Measurements from ENCODE around the gene CKS2.

Gene CKS2

DNA sequence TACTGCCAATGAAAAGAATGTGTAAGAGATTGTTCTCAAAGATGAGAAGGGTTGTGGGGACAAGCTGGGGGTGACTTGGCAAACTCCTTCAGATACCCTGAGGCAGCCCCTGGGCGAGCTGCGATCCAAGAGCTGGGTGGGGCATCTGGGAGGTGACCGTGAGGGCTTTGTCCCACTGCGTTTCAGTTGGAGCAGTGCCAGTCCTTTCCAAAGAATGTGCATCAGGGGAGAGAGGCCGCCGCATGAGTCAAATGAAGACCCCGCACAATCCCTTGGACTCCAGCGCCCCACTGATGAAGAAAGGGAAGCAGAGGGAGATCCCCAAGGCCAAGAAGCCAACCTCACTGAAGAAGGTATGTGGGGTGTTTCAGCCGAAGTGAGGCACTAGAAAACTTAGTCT, 35.7 kb downstream of the CKS2 start:
- Histone ChIP-seq H3K4me2 (ENCODE audit: low read length, poor library complexity, severe bottlenecking) (no peak overlapping the region), H2AFZ (ENCODE audit: low read depth, low read length) (no peak overlapping the region), H2AK5ac (ENCODE audit: low read length, severe bottlenecking) (no peak overlapping the region), H3K9ac (ENCODE audit: low read length) (no peak overlapping the region), H4K8ac (ENCODE audit: low read length) (no peak overlapping the region), H2BK120ac (ENCODE audit: low read depth, low read length) (no peak overlapping the region), H3K9me3 (ENCODE audit: control insufficient read depth, low read length) (no peaks in the 10 kb centered on the region), H3K18ac (ENCODE audit: low read depth in 1 of 2, low read length in 2 of 2) (no peak overlapping the region), H3K4ac (ENCODE audit: low read depth in 1 of 2, low read length in 2 of 2) (no peak overlapping the region), H2BK15ac (ENCODE audit: low read depth, poor library complexity, severe bottlenecking) (no peak overlapping the region), H3K14ac (ENCODE audit: low read length in 2 of 2) (no peak overlapping the region), H4K91ac (ENCODE audit: low read length) (no peak overlapping the region), H3K79me1 (replicated peaks; ENCODE audit: low read length, poor library complexity, severe bottlenecking) (peaks cover 30% of the 10 kb centered on the region), H3K36me3 (ENCODE audit: control insufficient read depth in 1 of 2, insufficient read depth in 2 of 2, low read depth in 1 of 2, low read length in 2 of 2) (peaks cover 62 to 98% of the 10 kb centered on the region in 2 experiments), H3K23ac (ENCODE audit: low read length in 2 of 2) (no peak overlapping the region), H2BK12ac (ENCODE audit: low read length in 2 of 2) (no peak overlapping the region), H3K4me1 (ENCODE audit: control insufficient read depth, insufficient read depth, low read depth, low read length) (no peaks in the 10 kb centered on the region), H3K27me3 (ENCODE audit: control insufficient read depth in 1 of 2, insufficient read depth in 1 of 2, low read length in 2 of 2) (no peaks in the 10 kb centered on the region), H3K4me3 (ENCODE audit: insufficient read depth in 1 of 2, low read depth in 1 of 2, low read length in 2 of 2) (no peak overlapping the region), H3K27ac (ENCODE audit: low read length, poor library complexity, severe bottlenecking) (no peak overlapping the region), H2BK5ac (ENCODE audit: low read depth, low read length, poor library complexity, severe bottlenecking) (no peak overlapping the region)
- WGBS, result 93% methylated on average over 8 of the region's 9 CpGs
- DNase-seq, result no peak

GRCh38 chr9:89347651-89348050, 36.7 kb downstream of the CKS2 start:
- Histone ChIP-seq H3K79me1 (replicated peaks; ENCODE audit: low read length, poor library complexity, severe bottlenecking) (peaks cover 35% of the 10 kb centered on the region), H2AFZ (ENCODE audit: low read depth, low read length) (no peak overlapping the region), H3K27me3 (ENCODE audit: control insufficient read depth in 1 of 2, insufficient read depth in 1 of 2, low read length in 2 of 2) (no peaks in the 10 kb centered on the region), H3K4me3 (ENCODE audit: insufficient read depth in 1 of 2, low read depth in 1 of 2, low read length in 2 of 2) (no peak overlapping the region), H3K9ac (ENCODE audit: low read length) (no peak overlapping the region), H3K4me2 (ENCODE audit: low read length, poor library complexity, severe bottlenecking) (no peak overlapping the region), H2BK15ac (ENCODE audit: low read depth, poor library complexity, severe bottlenecking) (no peak overlapping the region), H3K9me3 (ENCODE audit: control insufficient read depth, low read length) (no peaks in the 10 kb centered on the region), H3K18ac (ENCODE audit: low read depth in 1 of 2, low read length in 2 of 2) (no peak overlapping the region), H3K4ac (ENCODE audit: low read depth in 1 of 2, low read length in 2 of 2) (no peak overlapping the region), H2BK120ac (ENCODE audit: low read depth, low read length) (no peak overlapping the region), H2AK5ac (ENCODE audit: low read length, severe bottlenecking) (no peak overlapping the region), H3K14ac (ENCODE audit: low read length in 2 of 2) (no peak overlapping the region), H2BK5ac (ENCODE audit: low read depth, low read length, poor library complexity, severe bottlenecking) (no peak overlapping the region), H3K27ac (ENCODE audit: low read length, poor library complexity, severe bottlenecking) (no peak overlapping the region), H2BK12ac (ENCODE audit: low read length in 2 of 2) (no peak overlapping the region), H4K8ac (ENCODE audit: low read length) (no peak overlapping the region), H3K36me3 (ENCODE audit: control insufficient read depth in 1 of 2, insufficient read depth in 2 of 2, low read depth in 1 of 2, low read length in 2 of 2) (peaks cover 68 to 96% of the 10 kb centered on the region in 2 experiments), H3K23ac (ENCODE audit: low read length in 2 of 2) (no peak overlapping the region), H3K4me1 (ENCODE audit: control insufficient read depth, insufficient read depth, low read depth, low read length) (no peaks in the 10 kb centered on the region), H4K91ac (ENCODE audit: low read length) (no peak overlapping the region)
- no peak for DNase-seq
- 98% methylated on average over 5 of the region's 5 CpGs for WGBS

GRCh38 chr9:89349607-89350006, 38.6 kb downstream of the CKS2 start:
- no peaks in the 10 kb centered on the region for H3K27me3 ChIP-seq (ENCODE audit: control insufficient read depth in 1 of 2, insufficient read depth in 1 of 2, low read length in 2 of 2)
- H2BK120ac ChIP-seq (ENCODE audit: low read depth, low read length), result no peak overlapping the region
- no peak overlapping the region for H4K8ac ChIP-seq (ENCODE audit: low read length)
- no peaks in the 10 kb centered on the region for H3K4me1 ChIP-seq (ENCODE audit: control insufficient read depth, insufficient read depth, low read depth, low read length)
- H3K9ac ChIP-seq (ENCODE audit: low read length), result no peak overlapping the region
- no peak overlapping the region for H3K23ac ChIP-seq (ENCODE audit: low read length in 2 of 2)
- DNase-seq, result no peak
- no peak overlapping the region for H3K4me2 ChIP-seq (ENCODE audit: low read length, poor library complexity, severe bottlenecking)
- no peak overlapping the region for H2BK15ac ChIP-seq (ENCODE audit: low read depth, poor library complexity, severe bottlenecking)
- no peak overlapping the region for H2AFZ ChIP-seq (ENCODE audit: low read depth, low read length)
- H3K4me3 ChIP-seq (ENCODE audit: insufficient read depth in 1 of 2, low read depth in 1 of 2, low read length in 2 of 2), result no peak overlapping the region
- H4K91ac ChIP-seq (ENCODE audit: low read length), result no peak overlapping the region
- 96% methylated on average over 5 of the region's 6 CpGs for WGBS
- peaks cover 83 to 97% of the 10 kb centered on the region in 2 experiments for H3K36me3 ChIP-seq (ENCODE audit: control insufficient read depth in 1 of 2, insufficient read depth in 2 of 2, low read depth in 1 of 2, low read length in 2 of 2)
- no peaks in the 10 kb centered on the region for H3K9me3 ChIP-seq (ENCODE audit: control insufficient read depth, low read length)
- H3K18ac ChIP-seq (ENCODE audit: low read depth in 1 of 2, low read length in 2 of 2), result no peak overlapping the region
- peaks cover 49% of the 10 kb centered on the region for H3K79me1 ChIP-seq (replicated peaks; ENCODE audit: low read length, poor library complexity, severe bottlenecking)
- H2BK12ac ChIP-seq (ENCODE audit: low read length in 2 of 2), result no peak overlapping the region
- H3K27ac ChIP-seq (ENCODE audit: low read length, poor library complexity, severe bottlenecking), result no peak overlapping the region
- H3K4ac ChIP-seq (ENCODE audit: low read depth in 1 of 2, low read length in 2 of 2), result no peak overlapping the region
- H2BK5ac ChIP-seq (ENCODE audit: low read depth, low read length, poor library complexity, severe bottlenecking), result no peak overlapping the region
- no peak overlapping the region for H3K14ac ChIP-seq (ENCODE audit: low read length in 2 of 2)
- no peak overlapping the region for H2AK5ac ChIP-seq (ENCODE audit: low read length, severe bottlenecking)

GRCh38 chr9:89350988-89351557, 40.1 kb downstream of the CKS2 start:
- Histone ChIP-seq H2AFZ (ENCODE audit: low read depth, low read length) (no peak overlapping the region), H2BK15ac (ENCODE audit: low read depth, poor library complexity, severe bottlenecking) (no peak overlapping the region), H3K4me2 (ENCODE audit: low read length, poor library complexity, severe bottlenecking) (no peak overlapping the region), H4K8ac (ENCODE audit: low read length) (no peak overlapping the region), H3K18ac (ENCODE audit: low read depth in 1 of 2, low read length in 2 of 2) (no peak overlapping the region), H4K91ac (ENCODE audit: low read length) (no peak overlapping the region), H2BK120ac (ENCODE audit: low read depth, low read length) (no peak overlapping the region), H3K4me3 (ENCODE audit: insufficient read depth in 1 of 2, low read depth in 1 of 2, low read length in 2 of 2) (no peak overlapping the region), H3K27ac (ENCODE audit: low read length, poor library complexity, severe bottlenecking) (no peak overlapping the region), H2AK5ac (ENCODE audit: low read length, severe bottlenecking) (no peak overlapping the region), H2BK5ac (ENCODE audit: low read depth, low read length, poor library complexity, severe bottlenecking) (no peak overlapping the region), H3K27me3 (ENCODE audit: control insufficient read depth in 1 of 2, insufficient read depth in 1 of 2, low read length in 2 of 2) (no peaks in the 10 kb centered on the region), H3K9me3 (ENCODE audit: control insufficient read depth, low read length) (no peaks in the 10 kb centered on the region), H3K79me1 (replicated peaks; ENCODE audit: low read length, poor library complexity, severe bottlenecking) (peaks cover 50% of the 10 kb centered on the region), H3K36me3 (ENCODE audit: control insufficient read depth in 1 of 2, insufficient read depth in 2 of 2, low read depth in 1 of 2, low read length in 2 of 2) (peaks cover 79 to 97% of the 10 kb centered on the region in 2 experiments), H3K4ac (ENCODE audit: low read depth in 1 of 2, low read length in 2 of 2) (no peak overlapping the region), H3K9ac (ENCODE audit: low read length) (no peak overlapping the region), H3K4me1 (ENCODE audit: control insufficient read depth, insufficient read depth, low read depth, low read length) (no peaks in the 10 kb centered on the region), H2BK12ac (ENCODE audit: low read length in 2 of 2) (no peak overlapping the region), H3K14ac (ENCODE audit: low read length in 2 of 2) (no peak overlapping the region), H3K23ac (ENCODE audit: low read length in 2 of 2) (no peak overlapping the region)
- 78% methylated on average over 2 of the region's 2 CpGs for WGBS
- no peak for DNase-seq
